HepG2 (cell line): ENCODE data around the gene ZSCAN26. TPM values are rescaled to one million over a fixed set of nuclear protein-coding genes. Genes with fewer than 3 reads are reported as not detected.

Experiments used
- ATAC-seq: fragments of 200-7000 bp; cut with Tn5 transposase; 3 replicates; pipeline ENCODE4 v1.9.1; 2020; ENCODE audit warnings: mild to moderate bottlenecking, moderate library complexity
- BruUV-seq: library from RNA; stranded (reverse); fragments of 400-500 nt; replicated peaks from 2 replicates; lab custom pipeline; 2021; lab: Mats Ljungman, UMichigan
- CTCF ChIA-PET: fragments of 300-600 bp; formaldehyde crosslinking; extraction: SDS; loops from one replicate; lab custom pipeline; 2021; ENCODE audit warnings: low total read pairs, inconsistent platforms, low intra/inter-chr PET ratio; lab: Yijun Ruan, JAX
- POLR2A ChIA-PET: fragments of 350-600 bp; sonication (Branson Sonifier 250); formaldehyde crosslinking; loops from one replicate; lab custom pipeline; 2020; ENCODE audit warnings: antibody characterized with exemption, inconsistent platforms; lab: Yijun Ruan, JAX
- DNase-seq: peaks from one replicate; pipeline ENCODE4 v3.0.0-alpha.2; 2015; ENCODE audit warnings: low spot score
- FAIRE-seq: peaks from 3 replicates; lab custom pipeline; 2011; peaks lifted over from hg19 to GRCh38; lab: Jason Lieb, UNC
- H2AFZ ChIP-seq: one replicate; pipeline ENCODE4 v1.6.1; 2011; ENCODE audit warnings: low read length, inconsistent platforms
- H3K27ac ChIP-seq: fragments of 300-600 bp; 3 replicates; pipeline ENCODE4 v1.8.0; 2011; ENCODE audit warnings: mixed run types, mild to moderate bottlenecking, mixed read lengths, low read length, inconsistent platforms; ENCODE audit not compliant: insufficient read depth; ENCODE audit errors: extremely low read length
- H3K27me3 ChIP-seq, 2 experiments: fragments of 200-600 bp in 1 of 2; 2 replicates in 1 of 2; 3 replicates in 1 of 2; pipeline versions ENCODE4 v1.6.0 to v1.8.0; 2011; ENCODE audit warnings: low read length in 2 of 2, mild to moderate bottlenecking in 2 of 2, moderate library complexity in 2 of 2, inconsistent platforms in 1 of 2; ENCODE audit not compliant: insufficient read depth in 2 of 2, control insufficient read depth in 1 of 2
- H3K36me3 ChIP-seq, 2 experiments: fragments of 200-600 bp in 1 of 2; replicated peaks in 1 of 2; 2 replicates in 1 of 2; 3 replicates in 1 of 2; pipeline versions ENCODE4 v1.5.1 to v1.8.0; 2011; ENCODE audit warnings: low read length in 2 of 2, inconsistent platforms in 1 of 2; ENCODE audit not compliant: insufficient read depth in 2 of 2, control insufficient read depth in 1 of 2
- H3K4me1 ChIP-seq: 2 replicates; pipeline ENCODE4 v1.5.1; 2012; ENCODE audit warnings: low read length, inconsistent platforms; ENCODE audit not compliant: insufficient read depth
- H3K4me2 ChIP-seq: 2 replicates; pipeline ENCODE4 v1.6.0; 2011; ENCODE audit warnings: low read depth, low read length, inconsistent platforms
- H3K4me3 ChIP-seq, 3 experiments: fragments of 200-600 bp in 1 of 3; sonication (generic), shearing (Covaris generic) in 1 of 3; replicated peaks in 1 of 3; 2 replicates each; pipeline ENCODE4 v1.5.1; 2011 to 2016; ENCODE audit warnings: low read length in 3 of 3, inconsistent platforms in 2 of 3, low read depth in 2 of 3, mild to moderate bottlenecking in 2 of 3, control low read depth in 1 of 3, mixed read lengths in 1 of 3; ENCODE audit not compliant: insufficient read depth in 1 of 3
- H3K79me2 ChIP-seq: one replicate; pipeline ENCODE4 v1.6.1; 2011; ENCODE audit warnings: low read length, inconsistent platforms; ENCODE audit not compliant: insufficient read depth
- H3K9ac ChIP-seq: 2 replicates; pipeline ENCODE4 v1.6.0; 2011; ENCODE audit warnings: mild to moderate bottlenecking, low read depth, low read length, inconsistent platforms; ENCODE audit not compliant: insufficient read depth
- H3K9me3 ChIP-seq: 2 replicates; pipeline ENCODE4 v1.5.1; 2012; ENCODE audit warnings: mild to moderate bottlenecking, low read length
- H4K20me1 ChIP-seq: 2 replicates; pipeline ENCODE4 v1.6.0; 2011; ENCODE audit warnings: inconsistent platforms, mild to moderate bottlenecking, low read length, moderate library complexity; ENCODE audit not compliant: insufficient read depth
- BCL6 ChIP-seq: IDR thresholded peaks from 2 replicates; pipeline ENCODE4 v1.6.1; 2016; ENCODE audit warnings: missing genetic modification reagents, missing compliant biosample characterization
- E2F5 ChIP-seq: sonication (generic); formaldehyde crosslinking; conservative IDR thresholded peaks from 2 replicates; pipeline ENCODE4 v1.4.0; 2020; ENCODE audit warnings: missing genetic modification reagents
- FOXK1 ChIP-seq: sonication (generic); formaldehyde crosslinking; IDR thresholded peaks from 2 replicates; pipeline ENCODE4 v1.4.0; 2020; ENCODE audit warnings: low read depth, missing genetic modification reagents, borderline replicate concordance
- FOXP4 ChIP-seq: sonication (generic); formaldehyde crosslinking; IDR thresholded peaks from 2 replicates; pipeline ENCODE4 v1.4.0; 2020; ENCODE audit warnings: missing genetic modification reagents
- GATAD2A ChIP-seq: IDR thresholded peaks from 2 replicates; pipeline ENCODE4 v1.6.1; 2016
- GMEB2 ChIP-seq: IDR thresholded peaks from 2 replicates; pipeline ENCODE4 v1.6.1; 2016; ENCODE audit warnings: missing biosample characterization, missing genetic modification reagents, low read depth
- HBP1 ChIP-seq: IDR thresholded peaks from 2 replicates; pipeline ENCODE4 v1.6.1; 2016; ENCODE audit warnings: low read depth, control low read depth
- NFKBIZ ChIP-seq: IDR thresholded peaks from 2 replicates; pipeline ENCODE4 v1.6.1; 2018; ENCODE audit warnings: missing genetic modification reagents, missing compliant biosample characterization
- PHF8 ChIP-seq: sonication (generic); formaldehyde crosslinking; IDR thresholded peaks from 2 replicates; pipeline ENCODE4 v1.5.0; 2020; ENCODE audit warnings: missing genetic modification reagents
- SAFB2 ChIP-seq: sonication (generic); formaldehyde crosslinking; IDR thresholded peaks from 2 replicates; pipeline ENCODE4 v1.5.1; 2020; ENCODE audit warnings: missing genetic modification reagents, low read depth, mild to moderate bottlenecking, borderline replicate concordance
- SIX1 ChIP-seq: sonication (generic); formaldehyde crosslinking; IDR thresholded peaks from 2 replicates; pipeline ENCODE4 v1.4.0; 2020; ENCODE audit warnings: missing genetic modification reagents, borderline replicate concordance
- ZNF17 ChIP-seq: sonication (generic); formaldehyde crosslinking; IDR thresholded peaks from 2 replicates; pipeline ENCODE4 v1.5.0; 2020; ENCODE audit warnings: mild to moderate bottlenecking, missing genetic modification reagents
- ZNF337 ChIP-seq: sonication (generic); formaldehyde crosslinking; IDR thresholded peaks from 2 replicates; pipeline ENCODE4 v1.5.1; 2020; ENCODE audit warnings: missing genetic modification reagents, low read depth, mild to moderate bottlenecking, borderline replicate concordance
- ZNF549 ChIP-seq: sonication (generic); formaldehyde crosslinking; IDR thresholded peaks from 2 replicates; pipeline ENCODE4 v1.5.0; 2020; ENCODE audit warnings: missing genetic modification reagents
- ZNF589 ChIP-seq: sonication (generic); formaldehyde crosslinking; conservative IDR thresholded peaks from 2 replicates; pipeline ENCODE4 v1.8.0; 2022; ENCODE audit warnings: mild to moderate bottlenecking, moderate library complexity, missing genetic modification reagents
- ZNF670 ChIP-seq: sonication (generic); formaldehyde crosslinking; IDR thresholded peaks from 2 replicates; pipeline ENCODE4 v1.8.0; 2022; ENCODE audit warnings: mild to moderate bottlenecking, missing genetic modification reagents, borderline replicate concordance
- ZNF776 ChIP-seq: sonication (generic); formaldehyde crosslinking; IDR thresholded peaks from 2 replicates; pipeline ENCODE4 v1.4.0; 2020; ENCODE audit warnings: mild to moderate bottlenecking, missing genetic modification reagents
- ZNF879 ChIP-seq: sonication (generic); formaldehyde crosslinking; IDR thresholded peaks from 2 replicates; pipeline ENCODE4 v1.8.1; 2023; ENCODE audit warnings: missing genetic modification reagents
- ZSCAN9 ChIP-seq: IDR thresholded peaks from 2 replicates; pipeline ENCODE4 v1.6.1; 2016; ENCODE audit warnings: borderline replicate concordance
- WGBS: methylation state at CpG from one replicate; pipeline ENCODE4 v1.1.6; 2017; ENCODE audit warnings: low lambda C conversion rate; 5-methylcytosine and 5-hydroxymethylcytosine counted together
- in situ Hi-C: cut with HindIII; loops from 2 replicates; pipeline ENCODE4 v1.10.0; 2017; ENCODE audit warnings: low pct_unique_long_range_greater_than_20kb; ENCODE audit not compliant: extremely low pct_ligation_motif_present
- intact Hi-C: fragments of 100-400 bp; cut with micrococcal nuclease; formaldehyde crosslinking; loops from one replicate; pipeline ENCODE4 v1.10.0; 2022; ENCODE audit not compliant: unreplicated experiment
- polyA plus RNA-seq, 8 experiments: library from polyadenylated mRNA; depleted of rRNA in 3 of 8; stranded (reverse) in 7 of 8; unstranded in 1 of 8; fragments of >200 nt; fragmentation: Illumina TruSeq in 4 of 8; extraction: Trizol in 4 of 8; gene quantifications; 2 replicates each; pipeline versions ENCODE4 v1.2.1 to v1.2.3, GENCODE V29; 2011 to 2016; ENCODE audit warnings: low read depth in 4 of 8, missing spikeins in 1 of 8, mixed read lengths in 1 of 8; ENCODE audit not compliant: insufficient read depth in 1 of 8
- total RNA-seq, 5 experiments: library from RNA; depleted of rRNA; stranded (reverse); fragments of >200 nt; fragmentation: Illumina TruSeq; extraction: Trizol; gene quantifications; 2 replicates each; pipeline ENCODE4 v1.2.3, GENCODE V29; 2016; ENCODE audit warnings: low read depth in 1 of 5

Gene ZSCAN26
- total and polyA plus RNA-seq, 2 of the 13 experiments (the other 11 are each of a cell fraction or from before 2014, with no cell fraction given) = 12.0 to 15.6 TPM

GRCh38 chr6:28312939-28313338 lies 46.0 kb downstream of the ZSCAN26 start:
- Histone ChIP-seq H2AFZ (no peak overlapping the region), H3K4me1 (peaks cover 19% of the 10 kb centered on the region), H3K36me3 (no peaks in the 10 kb centered on the region), H3K27ac (no peak overlapping the region), H3K9ac (no peak overlapping the region), H4K20me1 (no peaks in the 10 kb centered on the region), H3K4me2 (no peak overlapping the region), H3K4me3 (no peak overlapping the region), H3K79me2 (no peaks in the 10 kb centered on the region), H3K9me3 (no peaks in the 10 kb centered on the region), H3K27me3 (no peaks in the 10 kb centered on the region)
- ATAC-seq (no peak), FAIRE-seq (no peak), DNase-seq (no peak)
- intact Hi-C loops = no loop called here
- POLR2A ChIA-PET = interaction anchor here (0.7 kb wide), 1 partner anchor 23 kb away, joined by 5 read pairs; the partner anchor contains the start of gene ZSCAN31
- no peak for TF ChIP-seq E2F5
- TF ChIP-seq ZNF589 (CRISPR knock-in tag) = no peak
- no peak for TF ChIP-seq ZNF549 (CRISPR knock-in tag)
- TF ChIP-seq ZSCAN9 (CRISPR knock-in tag) = no peak
- TF ChIP-seq HBP1 = no peak
- TF ChIP-seq SAFB2 (CRISPR knock-in tag) = no peak
- TF ChIP-seq SIX1 = no peak
- no peak for TF ChIP-seq NFKBIZ
- no peak for TF ChIP-seq GATAD2A (CRISPR knock-in tag)
- no peak for TF ChIP-seq ZNF879 (CRISPR knock-in tag)
- no peak for TF ChIP-seq GMEB2
- no peak for TF ChIP-seq ZNF17 (CRISPR knock-in tag)
- no peak for TF ChIP-seq FOXP4 (CRISPR knock-in tag)
- no peak for TF ChIP-seq ZNF776 (CRISPR knock-in tag)
- TF ChIP-seq BCL6 (CRISPR knock-in tag) = no peak
- TF ChIP-seq ZNF337 (CRISPR knock-in tag) = no peak
- no peak for TF ChIP-seq ZNF670
- TF ChIP-seq FOXK1 (CRISPR knock-in tag) = no peak
- TF ChIP-seq PHF8 (CRISPR knock-in tag) = no peak
- BruUV-seq = no TSS peak
- WGBS = 96% methylated on average over 22 of the region's 23 CpGs
- CTCF ChIA-PET = no interaction called here
- in situ Hi-C loops = no loop called here
